IMR-90 (cell line): ENCODE measurements around the gene SNAPC2.
A peak's percentile ranks its signal among the peaks of the same experiment; 100 is the strongest.

Experiments
- CEBPB ChIP-seq: IDR thresholded peaks from 2 replicates; pipeline ENCODE4 v1.6.1; 2012; ENCODE audit warnings: low read depth, low read length, improper control_type of control experiment
- CTCF ChIP-seq: conservative IDR thresholded peaks from 2 replicates; pipeline ENCODE4 v1.5.1; 2012; ENCODE audit warnings: mild to moderate bottlenecking, low read depth, low read length, improper control_type of control experiment
- MXI1 ChIP-seq: IDR thresholded peaks from 2 replicates; pipeline ENCODE4 v1.6.1; 2012; ENCODE audit warnings: low read depth, mild to moderate bottlenecking, low read length, moderate library complexity, borderline replicate concordance
- POLR2A ChIP-seq: IDR thresholded peaks from 2 replicates; pipeline ENCODE4 v1.6.1; 2012; ENCODE audit warnings: mild to moderate bottlenecking, low read depth, low read length

GRCh38 chr19:7961920-7962626 lies 41.9 kb downstream of the SNAPC2 start:
- no peak for TF ChIP-seq CTCF
- 0 out of 2 replicates have a peak, but pooled peaks have one; percentile 10 for TF ChIP-seq CEBPB
- TF ChIP-seq POLR2A = no peak
- no peak for TF ChIP-seq MXI1
